Transverse colon (tissue), 4 donors: ENCODE measurements around the gene INSYN2B.

Experiments
- POLR2A ChIP-seq: fragments of 450-650 bp; IDR thresholded peaks from one replicate; pipeline ENCODE4 v1.6.1; 2016; ENCODE audit warnings: antibody characterized with exemption, mild to moderate bottlenecking, moderate library complexity
- POLR2AphosphoS5 ChIP-seq, 3 donors: sonication (generic); formaldehyde crosslinking; IDR thresholded peaks; one replicate each; pipeline ENCODE4 v1.6.1; 2016; ENCODE audit warnings: antibody characterized with exemption in 3 of 3
- TF ChIP-seq, protein P1 (sequence below), 5 experiments: fragments of 200-600 bp in 3 of 5; fragments of 450-650 bp in 2 of 5; sonication (generic) in 3 of 5; IDR thresholded peaks; 1 replicate in 2 of 5; 2 replicates in 3 of 5; pipeline ENCODE4 v1.5.1; 2016 to 2017; ENCODE audit warnings: antibody characterized with exemption in 5 of 5, inconsistent platforms in 3 of 5, mild to moderate bottlenecking in 2 of 5, moderate library complexity in 1 of 5

DNA sequence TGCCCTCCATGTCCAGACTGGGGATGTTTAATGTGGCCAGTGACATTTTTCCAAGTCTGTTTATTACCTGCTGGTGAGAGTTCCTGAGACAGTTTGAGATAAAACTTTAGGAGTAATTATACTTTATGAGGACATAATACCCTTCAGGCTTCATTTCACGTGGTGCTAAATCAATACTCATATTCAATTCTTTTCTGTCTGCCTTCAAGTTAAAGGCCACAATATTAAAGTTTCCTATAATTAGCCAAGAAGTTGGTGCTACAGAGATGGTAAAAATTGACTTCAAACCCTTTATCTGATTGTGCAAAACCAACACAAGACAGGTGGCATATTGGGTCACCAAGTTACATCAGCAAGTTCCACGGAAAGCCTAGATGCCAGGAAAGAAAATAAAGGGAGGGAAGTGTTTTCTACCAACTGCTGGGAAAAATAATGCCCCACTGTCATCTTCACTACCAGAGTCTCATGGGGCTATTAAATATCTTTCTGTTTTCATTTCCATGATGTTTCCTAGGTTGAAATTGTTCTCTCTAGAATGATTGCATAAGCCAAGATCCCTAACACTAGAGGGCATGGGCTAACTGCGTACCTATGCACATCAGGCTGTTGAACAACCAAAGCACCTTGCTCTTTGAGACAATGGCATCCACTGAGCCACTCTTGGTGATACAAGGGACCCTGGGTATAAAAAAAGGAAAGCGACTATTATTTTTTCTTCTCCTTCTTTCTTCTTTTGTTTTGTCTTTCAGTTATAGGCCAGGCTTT lies 68.7 kb downstream of the INSYN2B start:
- TF ChIP-seq, protein P1, sequence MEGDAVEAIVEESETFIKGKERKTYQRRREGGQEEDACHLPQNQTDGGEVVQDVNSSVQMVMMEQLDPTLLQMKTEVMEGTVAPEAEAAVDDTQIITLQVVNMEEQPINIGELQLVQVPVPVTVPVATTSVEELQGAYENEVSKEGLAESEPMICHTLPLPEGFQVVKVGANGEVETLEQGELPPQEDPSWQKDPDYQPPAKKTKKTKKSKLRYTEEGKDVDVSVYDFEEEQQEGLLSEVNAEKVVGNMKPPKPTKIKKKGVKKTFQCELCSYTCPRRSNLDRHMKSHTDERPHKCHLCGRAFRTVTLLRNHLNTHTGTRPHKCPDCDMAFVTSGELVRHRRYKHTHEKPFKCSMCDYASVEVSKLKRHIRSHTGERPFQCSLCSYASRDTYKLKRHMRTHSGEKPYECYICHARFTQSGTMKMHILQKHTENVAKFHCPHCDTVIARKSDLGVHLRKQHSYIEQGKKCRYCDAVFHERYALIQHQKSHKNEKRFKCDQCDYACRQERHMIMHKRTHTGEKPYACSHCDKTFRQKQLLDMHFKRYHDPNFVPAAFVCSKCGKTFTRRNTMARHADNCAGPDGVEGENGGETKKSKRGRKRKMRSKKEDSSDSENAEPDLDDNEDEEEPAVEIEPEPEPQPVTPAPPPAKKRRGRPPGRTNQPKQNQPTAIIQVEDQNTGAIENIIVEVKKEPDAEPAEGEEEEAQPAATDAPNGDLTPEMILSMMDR (IDR thresholded peaks at IDR 0.05) = no peak
- TF ChIP-seq POLR2A (no peak), POLR2AphosphoS5 (IDR thresholded peaks at IDR 0.05) (no peak)
